Prostate gland (tissue), 2 donors: Measurements from ENCODE around the gene KIAA1210.

Source experiments
- CTCF ChIP-seq, 4 experiments: fragments of 200-600 bp in 2 of 4; fragments of 450-650 bp in 2 of 4; sonication (generic) in 2 of 4; IDR thresholded peaks; 1 replicate in 3 of 4; 2 replicates in 1 of 4; pipeline ENCODE4 v1.5.1; 2016 to 2019; ENCODE audit warnings: antibody characterized with exemption in 4 of 4, mild to moderate bottlenecking in 2 of 4, moderate library complexity in 2 of 4
- POLR2A ChIP-seq: fragments of 450-650 bp; IDR thresholded peaks from one replicate; pipeline ENCODE4 v1.6.1; 2016; ENCODE audit warnings: antibody characterized with exemption, mild to moderate bottlenecking

GRCh38 chrX:119089619-119090018 is 38.0 kb downstream of the KIAA1210 start:
- TF ChIP-seq CTCF (IDR thresholded peaks at IDR 0.05) (no peak), POLR2A (no peak)
